Caco-2 (cell line): Measurements from ENCODE around the gene GMFB. TPM values are rescaled to one million over a fixed set of nuclear protein-coding genes. Genes with fewer than 3 reads are reported as not detected.
A peak's percentile ranks its signal among the peaks of the same experiment; 100 is the strongest.

Experiments
- BruUV-seq: library from RNA; stranded (reverse); fragments of 400-500 nt; replicated peaks from 2 replicates; lab custom pipeline; 2021; lab: Mats Ljungman, UMichigan
- CTCF ChIA-PET: fragments of 300-600 bp; sonication (Branson Sonifier 250); formaldehyde crosslinking; loops from one replicate; lab custom pipeline; 2022; ENCODE audit warnings: antibody characterized with exemption; lab: Charles Lee
- POLR2A ChIA-PET: fragments of 300-600 bp; sonication (Branson Sonifier 250); formaldehyde crosslinking; loops from one replicate; lab custom pipeline; 2022; ENCODE audit warnings: antibody characterized with exemption; lab: Charles Lee
- DNase-seq, 2 experiments: peaks; one replicate each; pipeline versions ENCODE4 v3.0.0 to v3.0.0-alpha.2; 2020 to 2022
- H3K27me3 ChIP-seq: replicated peaks from 2 replicates; pipeline ENCODE4 v1.6.0; 2011; ENCODE audit warnings: low read length; ENCODE audit not compliant: control insufficient read depth, insufficient read depth
- H3K36me3 ChIP-seq: 2 replicates; pipeline ENCODE4 v1.5.1; 2011; ENCODE audit warnings: low read length; ENCODE audit not compliant: control insufficient read depth, insufficient read depth
- H3K4me1 ChIP-seq: fragments of 250-450 bp; sonication (Bioruptor Pico); 2 replicates; pipeline ENCODE4 v1.5.1; 2020; ENCODE audit warnings: mild to moderate bottlenecking
- H3K4me3 ChIP-seq: 2 replicates; pipeline ENCODE4 v1.5.1; 2011; ENCODE audit warnings: low read depth, mild to moderate bottlenecking, control low read depth, low read length
- H3K9me3 ChIP-seq: fragments of 250-450 bp; sonication (Bioruptor Pico); 2 replicates; pipeline ENCODE4 v1.5.1; 2020; ENCODE audit warnings: mild to moderate bottlenecking, moderate library complexity
- H3K27ac Mint-ChIP-seq: one replicate; pipeline ENCODE4 v1.8.0; 2022; ENCODE audit warnings: mixed read lengths; ENCODE audit not compliant: unreplicated experiment
- H3K27me3 Mint-ChIP-seq: one replicate; pipeline ENCODE4 v1.8.0; 2022; ENCODE audit warnings: mixed read lengths; ENCODE audit not compliant: insufficient read depth, unreplicated experiment
- H3K36me3 Mint-ChIP-seq: one replicate; pipeline ENCODE4 v1.8.0; 2022; ENCODE audit warnings: mild to moderate bottlenecking, mixed read lengths; ENCODE audit not compliant: insufficient read depth, unreplicated experiment
- H3K4me1 Mint-ChIP-seq: one replicate; pipeline ENCODE4 v1.8.0; 2022; ENCODE audit warnings: low read depth, mixed read lengths; ENCODE audit not compliant: unreplicated experiment
- H3K4me3 Mint-ChIP-seq: one replicate; pipeline ENCODE4 v1.8.0; 2022; ENCODE audit warnings: mild to moderate bottlenecking, moderate library complexity, mixed read lengths; ENCODE audit not compliant: unreplicated experiment
- H3K9me3 Mint-ChIP-seq: one replicate; pipeline ENCODE4 v1.8.0; 2022; ENCODE audit warnings: mixed read lengths; ENCODE audit not compliant: unreplicated experiment
- intact Hi-C: fragments of 100-400 bp; cut with micrococcal nuclease; formaldehyde crosslinking; loops from one replicate; pipeline ENCODE4 v1.10.0; 2022; ENCODE audit not compliant: unreplicated experiment
- total RNA-seq: library from RNA; stranded (reverse); gene quantifications from 2 replicates; pipeline ENCODE4 v1.2.3, GENCODE V29; 2022
- TF ChIP-seq, protein P1 (sequence below), 2 experiments: fragments of 200-600 bp in 1 of 2; IDR thresholded peaks; 1 replicate in 1 of 2; 2 replicates in 1 of 2; pipeline versions ENCODE4 v1.5.1 to v1.8.0; 2011 to 2022; ENCODE audit warnings: antibody characterized with exemption in 1 of 2, control low read depth in 1 of 2, inconsistent platforms in 1 of 2, low read depth in 1 of 2, low read length in 1 of 2, mild to moderate bottlenecking in 1 of 2, moderate library complexity in 1 of 2; ENCODE audit not compliant: insufficient read depth in 1 of 2, severe bottlenecking in 1 of 2, unreplicated experiment in 1 of 2

Gene GMFB
- total RNA-seq, 1 experiment from 2014 or later, result 67.4 TPM

DNA sequence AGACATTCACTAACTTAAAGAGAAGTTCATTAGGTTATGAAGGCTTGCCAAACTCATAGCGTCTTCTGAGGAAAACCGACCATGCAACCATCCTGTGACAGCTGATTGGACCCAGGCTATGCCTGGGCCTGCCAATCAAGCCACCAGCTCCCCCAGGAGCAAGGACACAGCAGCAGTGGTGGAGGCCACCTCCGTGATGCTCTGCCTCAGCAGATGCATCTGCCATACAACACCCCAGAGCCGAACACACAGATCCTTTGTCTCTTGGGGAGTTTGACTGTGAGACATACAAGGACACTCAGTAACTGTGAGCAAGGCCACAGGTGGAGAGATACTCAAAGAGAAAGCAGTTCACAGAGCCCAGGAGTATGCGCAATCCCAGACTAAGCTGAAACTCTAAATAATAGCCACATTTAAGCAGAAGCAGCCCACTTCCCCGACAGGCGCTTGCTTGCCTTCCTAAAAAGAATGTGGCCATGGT is 37.6 kb downstream of the GMFB start:
- H3K27me3 Mint-ChIP-seq, result no peaks in the 10 kb centered on the region
- H3K9me3 Mint-ChIP-seq, result no peaks in the 10 kb centered on the region
- intact Hi-C loops, result no loop called here
- no peaks in the 10 kb centered on the region for H3K4me1 Mint-ChIP-seq
- H3K27ac Mint-ChIP-seq, result no peak overlapping the region
- no peak overlapping the region for H3K4me3 Mint-ChIP-seq
- Histone ChIP-seq H3K4me3 (no peak overlapping the region), H3K4me1 (peaks cover 17% of the 10 kb centered on the region), H3K36me3 (no peaks in the 10 kb centered on the region), H3K27me3 (no peaks in the 10 kb centered on the region), H3K9me3 (no peaks in the 10 kb centered on the region)
- no peak for DNase-seq
- no peaks in the 10 kb centered on the region for H3K36me3 Mint-ChIP-seq
- TF ChIP-seq, protein P1, sequence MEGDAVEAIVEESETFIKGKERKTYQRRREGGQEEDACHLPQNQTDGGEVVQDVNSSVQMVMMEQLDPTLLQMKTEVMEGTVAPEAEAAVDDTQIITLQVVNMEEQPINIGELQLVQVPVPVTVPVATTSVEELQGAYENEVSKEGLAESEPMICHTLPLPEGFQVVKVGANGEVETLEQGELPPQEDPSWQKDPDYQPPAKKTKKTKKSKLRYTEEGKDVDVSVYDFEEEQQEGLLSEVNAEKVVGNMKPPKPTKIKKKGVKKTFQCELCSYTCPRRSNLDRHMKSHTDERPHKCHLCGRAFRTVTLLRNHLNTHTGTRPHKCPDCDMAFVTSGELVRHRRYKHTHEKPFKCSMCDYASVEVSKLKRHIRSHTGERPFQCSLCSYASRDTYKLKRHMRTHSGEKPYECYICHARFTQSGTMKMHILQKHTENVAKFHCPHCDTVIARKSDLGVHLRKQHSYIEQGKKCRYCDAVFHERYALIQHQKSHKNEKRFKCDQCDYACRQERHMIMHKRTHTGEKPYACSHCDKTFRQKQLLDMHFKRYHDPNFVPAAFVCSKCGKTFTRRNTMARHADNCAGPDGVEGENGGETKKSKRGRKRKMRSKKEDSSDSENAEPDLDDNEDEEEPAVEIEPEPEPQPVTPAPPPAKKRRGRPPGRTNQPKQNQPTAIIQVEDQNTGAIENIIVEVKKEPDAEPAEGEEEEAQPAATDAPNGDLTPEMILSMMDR (IDR thresholded peaks at IDR 0.05; ENCODE audit: insufficient read depth in 1 of 2, low read depth in 1 of 2, low read length in 1 of 2, severe bottlenecking in 1 of 2, unreplicated experiment in 1 of 2), result no peak
- ChIA-PET POLR2A (no interaction called here), CTCF (interaction anchor here (0.5 kb wide), 1 partner anchor 190 kb away, joined by 5 read pairs; no protein-coding TSS in a partner anchor)
- BruUV-seq, result no TSS peak

DNA sequence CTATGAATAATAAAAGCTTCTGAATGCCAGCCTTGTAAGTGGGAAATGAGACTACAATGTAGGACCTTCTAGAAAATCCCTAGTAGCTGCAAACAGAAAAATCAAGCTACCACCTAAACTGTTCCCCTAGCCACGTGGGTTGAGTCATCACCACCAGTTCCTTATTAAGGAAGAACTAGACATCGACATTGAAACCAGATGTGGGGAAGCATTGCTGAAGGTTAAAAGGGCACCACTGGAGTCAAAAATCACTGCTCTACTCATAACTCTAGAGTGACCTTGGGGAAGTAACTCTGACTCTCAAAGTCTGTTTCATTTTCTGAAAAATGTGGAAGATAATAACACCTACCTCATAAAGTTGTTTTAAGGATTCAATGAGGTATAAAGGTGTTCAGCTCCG is 38.2 kb downstream of the GMFB start:
- no peaks in the 10 kb centered on the region for H3K27me3 Mint-ChIP-seq
- H3K4me3 ChIP-seq, result no peak overlapping the region
- H3K27me3 ChIP-seq, result no peaks in the 10 kb centered on the region
- ChIA-PET CTCF (no interaction called here), POLR2A (no interaction called here)
- TF ChIP-seq, protein P1 (IDR thresholded peaks at IDR 0.05; ENCODE audit: insufficient read depth in 1 of 2, low read depth in 1 of 2, low read length in 1 of 2, severe bottlenecking in 1 of 2, unreplicated experiment in 1 of 2), result no peak
- H3K36me3 ChIP-seq, result no peaks in the 10 kb centered on the region
- H3K9me3 Mint-ChIP-seq, result no peaks in the 10 kb centered on the region
- no peaks in the 10 kb centered on the region for H3K4me1 Mint-ChIP-seq
- DNase-seq, result no peak
- BruUV-seq, result no TSS peak
- H3K9me3 ChIP-seq, result no peaks in the 10 kb centered on the region
- no peak overlapping the region for H3K27ac Mint-ChIP-seq
- peaks cover 17% of the 10 kb centered on the region for H3K4me1 ChIP-seq
- no peaks in the 10 kb centered on the region for H3K36me3 Mint-ChIP-seq
- H3K4me3 Mint-ChIP-seq, result no peak overlapping the region
- intact Hi-C loops, result no loop called here

DNA sequence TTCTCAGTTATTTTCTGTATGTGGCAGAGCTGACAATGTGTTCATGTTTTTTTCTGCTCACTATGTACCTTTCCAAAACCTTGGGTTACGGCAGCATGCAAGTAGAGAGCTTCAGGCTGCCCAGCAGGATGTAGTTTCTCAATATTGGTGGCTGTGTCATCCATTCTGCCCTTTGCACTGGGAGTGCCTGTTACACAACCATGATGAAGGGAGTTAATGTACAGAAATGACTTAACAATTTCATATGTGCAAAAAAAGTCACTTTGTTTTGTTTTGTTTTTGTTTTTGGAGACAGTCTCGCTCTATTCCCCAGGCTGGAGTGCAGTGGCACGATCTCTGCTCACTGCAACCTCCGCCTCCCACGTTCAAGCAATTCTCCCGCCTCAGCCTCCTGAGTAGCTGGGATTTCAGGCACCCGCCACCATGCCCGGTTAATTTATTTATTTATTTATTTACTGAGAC is 41.5 kb downstream of the GMFB start:
- Mint-ChIP-seq H3K36me3 (no peaks in the 10 kb centered on the region), H3K4me1 (no peaks in the 10 kb centered on the region), H3K9me3 (no peaks in the 10 kb centered on the region), H3K4me3 (no peak overlapping the region), H3K27ac (no peak overlapping the region), H3K27me3 (no peaks in the 10 kb centered on the region)
- Histone ChIP-seq H3K36me3 (no peaks in the 10 kb centered on the region), H3K9me3 (no peaks in the 10 kb centered on the region), H3K4me3 (no peak overlapping the region), H3K27me3 (no peaks in the 10 kb centered on the region), H3K4me1 (peaks cover 17% of the 10 kb centered on the region)
- TF ChIP-seq, protein P1 (IDR thresholded peaks at IDR 0.05; ENCODE audit: insufficient read depth in 1 of 2, low read depth in 1 of 2, low read length in 1 of 2, severe bottlenecking in 1 of 2, unreplicated experiment in 1 of 2), result no peak
- POLR2A ChIA-PET, result interaction anchor here (0.6 kb wide), 1 partner anchor 66 kb away, joined by 9 read pairs; no protein-coding TSS in a partner anchor
- no TSS peak for BruUV-seq
- CTCF ChIA-PET, result interaction anchor here (0.6 to 1.0 kb wide), 3 partner anchors 27 to 81 kb away, joined by 3 to 6 read pairs (median 3); no protein-coding TSS in a partner anchor
- DNase-seq, result peak; percentile 54 to 64
- intact Hi-C loops, result no loop called here
